NK-92 treated with Interleukin-12 subunit alpha and Interleukin-12 subunit beta, amount 100 ng/mL, for 24 hours (cell line): ENCODE measurements around the gene CLCNKB.
"Not testable (repeated sequence)": the region's sequence is repeated elsewhere in the genome, so short reads cannot be mapped to it uniquely, and the experiment has no call there.

ENCODE experiments used
- DNase-seq: peaks from one replicate; lab custom pipeline; 2025; lab: John Stamatoyannopoulos, UW

The CLCNKB gene

DNA sequence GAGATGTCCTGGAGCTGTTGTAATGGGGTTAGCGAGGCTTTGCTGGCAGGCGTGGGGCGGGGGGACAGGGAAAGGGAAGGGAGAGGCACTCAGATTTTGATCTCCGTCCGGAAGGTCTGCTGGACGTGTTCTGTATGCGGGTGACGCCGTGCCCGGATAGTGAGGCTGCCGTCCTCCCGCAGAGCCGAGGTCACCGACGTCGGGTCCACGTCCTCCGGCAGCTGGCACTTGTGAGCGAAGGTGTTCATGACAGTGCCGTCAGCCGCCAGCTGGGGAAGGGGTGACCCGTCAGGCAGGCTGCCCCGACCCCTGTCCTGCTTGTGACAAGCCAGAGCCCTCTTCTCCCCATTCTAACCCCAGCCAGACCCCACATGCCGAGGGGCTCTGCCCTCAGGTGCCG is 28.1 kb upstream of the CLCNKB start:
- DNase-seq, result no peak

DNA sequence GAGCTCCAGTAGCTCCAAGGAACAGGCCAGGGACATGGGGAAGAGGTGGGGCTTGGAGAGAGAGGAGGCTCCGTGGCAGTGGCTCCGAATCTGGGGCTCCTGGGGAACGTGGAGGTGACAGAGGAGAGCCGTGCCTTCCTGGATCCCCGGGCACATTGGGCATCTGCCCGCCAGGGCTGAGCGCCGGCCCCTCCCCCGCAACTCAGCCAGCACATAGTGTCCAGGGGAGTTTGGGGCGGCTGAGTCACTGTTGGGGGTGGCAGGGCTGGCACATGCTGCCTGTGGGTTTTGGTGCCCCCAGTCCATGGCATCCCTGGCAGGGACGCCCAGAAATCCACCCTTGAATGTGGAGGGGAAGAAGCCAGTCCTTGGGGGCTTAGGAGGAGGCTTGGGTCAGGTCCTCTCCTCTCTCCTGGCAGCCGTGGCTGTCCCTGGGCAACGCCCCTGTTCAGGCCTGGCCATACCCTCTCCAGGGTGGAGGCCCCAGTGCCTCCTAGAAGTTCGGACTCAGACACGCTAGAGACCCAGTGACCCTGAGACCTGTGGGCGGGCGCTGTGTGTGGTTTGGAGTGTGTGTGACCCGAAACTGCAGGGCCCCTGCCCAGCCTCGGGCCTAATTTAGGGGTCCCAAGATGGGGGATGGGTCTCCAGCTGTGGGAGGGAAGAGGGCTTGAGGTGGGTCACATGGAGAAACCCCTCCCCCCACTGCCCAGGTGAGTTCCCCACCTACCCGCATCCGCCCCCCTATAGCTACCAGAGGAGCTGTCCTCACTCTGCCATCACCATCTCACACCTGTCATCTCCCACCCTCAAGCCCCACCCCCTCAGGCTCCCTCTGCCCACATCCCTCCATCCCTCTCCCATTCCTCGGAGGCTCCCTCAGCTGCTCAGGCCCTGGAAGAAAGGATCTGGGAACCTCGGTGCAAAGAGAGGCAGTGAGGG is 27.4 kb upstream of the CLCNKB start:
- DNase-seq, result no peak

DNA sequence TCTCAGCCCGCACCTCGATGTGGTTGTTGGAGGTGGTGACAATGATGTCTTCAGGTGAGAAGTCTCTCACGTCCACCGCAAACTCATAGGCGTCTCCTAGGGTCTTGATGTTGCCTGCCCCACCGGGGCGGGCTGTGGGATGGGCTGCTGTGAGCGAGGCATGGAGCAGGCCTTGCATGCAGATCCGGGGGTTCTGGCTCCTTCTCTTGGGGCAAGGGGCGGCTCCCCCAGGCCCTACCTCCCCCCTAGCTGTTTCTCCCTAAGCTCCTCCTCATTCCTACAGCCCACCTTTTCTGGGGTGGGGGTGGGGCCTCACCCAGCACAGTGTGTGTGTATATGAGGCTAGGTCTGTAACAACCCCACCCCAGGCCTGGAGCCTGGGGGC is 26.5 kb upstream of the CLCNKB start:
- no peak for DNase-seq

DNA sequence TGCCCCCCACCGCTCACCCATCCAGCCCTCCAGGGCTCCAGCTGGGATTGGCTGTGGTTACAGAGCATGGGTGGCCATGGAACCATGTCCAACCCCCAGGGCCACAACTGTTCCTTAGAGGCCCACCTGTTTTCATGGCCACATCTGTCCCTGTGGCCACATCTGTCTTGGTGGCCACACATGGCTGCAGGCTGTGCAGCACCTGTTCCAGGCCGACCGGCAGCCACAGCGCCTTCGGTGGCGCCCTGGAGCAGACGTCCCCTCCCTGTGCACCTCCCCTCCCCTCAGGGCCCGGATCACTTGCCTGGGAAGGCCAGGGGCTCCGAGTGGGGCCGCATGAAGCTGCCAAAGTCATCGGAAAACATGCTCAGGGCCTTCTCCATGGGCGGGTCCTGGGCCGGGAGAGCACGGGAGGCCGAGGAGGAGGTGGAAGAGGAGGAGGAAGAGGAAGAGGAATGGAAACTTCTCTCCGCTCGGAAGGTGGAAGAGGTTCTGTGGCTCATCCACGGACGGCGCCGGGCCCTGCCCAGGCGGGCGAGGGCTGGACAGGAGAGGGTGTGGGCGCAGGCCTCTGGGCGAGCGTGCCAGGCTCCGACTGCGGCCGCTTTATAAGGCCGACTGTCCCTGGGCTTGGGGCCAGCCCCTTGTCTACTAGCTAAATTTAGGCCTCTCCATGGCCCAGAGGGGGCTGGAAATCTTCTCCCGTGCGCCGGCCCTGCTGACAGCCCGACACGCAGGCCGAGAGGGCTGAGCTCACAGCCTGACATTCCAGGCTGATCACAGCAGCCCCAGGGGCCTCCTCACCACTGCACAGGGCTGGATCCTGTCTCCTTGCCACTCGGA is 25.9 kb upstream of the CLCNKB start, which contains the start of gene HSPB7:
TSS of gene HSPB7 (minus strand) at position 583 of the 843 bp plus-strand sequence. CDS start at position 503, 80 bp downstream.
- no peak for DNase-seq

- DNase-seq, result no peak
Measured at GRCh38 chr1:16018308-16018707, 25.3 kb upstream of the CLCNKB start.

DNA sequence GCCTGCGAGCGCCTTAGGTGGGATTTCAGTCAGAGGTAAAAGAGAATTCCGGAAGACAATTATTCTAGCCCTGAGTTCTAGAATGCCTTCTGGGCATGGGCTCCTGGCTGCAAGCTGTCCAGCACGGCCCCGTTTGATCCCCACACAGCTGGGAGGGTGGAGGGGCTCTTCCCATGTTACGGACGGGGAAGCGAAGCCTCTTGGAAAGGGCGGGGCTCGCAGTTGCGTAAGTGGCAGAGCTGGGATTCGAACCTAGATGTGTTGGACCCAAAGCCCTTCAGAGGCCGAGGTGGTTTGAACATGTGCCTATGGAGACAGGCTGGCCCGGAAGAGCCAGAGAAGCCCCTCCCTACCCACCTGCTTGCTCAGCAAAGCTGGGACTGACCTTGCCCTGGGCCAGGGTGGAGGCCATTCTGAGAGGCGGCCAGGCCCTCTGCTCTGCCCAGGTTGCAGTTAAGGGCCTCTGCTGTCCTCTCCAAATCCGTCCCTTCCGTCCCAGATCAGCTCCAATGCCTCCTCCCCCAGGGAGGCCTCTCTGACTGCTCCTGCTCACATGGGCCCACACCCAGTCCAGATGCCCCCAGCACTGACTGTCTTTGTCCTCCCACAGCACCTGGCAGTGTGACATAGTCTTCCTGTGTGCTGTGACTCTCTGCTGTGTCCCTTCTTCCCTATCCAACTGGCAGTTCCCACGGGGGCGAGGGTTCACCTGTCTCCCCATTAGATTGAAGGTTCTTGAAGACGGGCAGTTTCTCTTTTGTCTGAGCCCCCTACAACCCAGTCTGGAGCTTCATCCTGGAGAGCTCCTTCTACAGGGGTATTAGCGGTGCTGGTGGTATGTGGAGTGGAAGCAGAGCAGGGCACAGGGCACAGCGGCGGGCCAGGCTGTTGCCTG is 24.6 kb upstream of the CLCNKB start:
- DNase-seq, result no peak

GRCh38 chr1:16019644-16020277 is 23.8 kb upstream of the CLCNKB start:
- DNase-seq, result no peak

GRCh38 chr1:16020325-16020724 is 23.3 kb upstream of the CLCNKB start:
- no peak for DNase-seq

DNA sequence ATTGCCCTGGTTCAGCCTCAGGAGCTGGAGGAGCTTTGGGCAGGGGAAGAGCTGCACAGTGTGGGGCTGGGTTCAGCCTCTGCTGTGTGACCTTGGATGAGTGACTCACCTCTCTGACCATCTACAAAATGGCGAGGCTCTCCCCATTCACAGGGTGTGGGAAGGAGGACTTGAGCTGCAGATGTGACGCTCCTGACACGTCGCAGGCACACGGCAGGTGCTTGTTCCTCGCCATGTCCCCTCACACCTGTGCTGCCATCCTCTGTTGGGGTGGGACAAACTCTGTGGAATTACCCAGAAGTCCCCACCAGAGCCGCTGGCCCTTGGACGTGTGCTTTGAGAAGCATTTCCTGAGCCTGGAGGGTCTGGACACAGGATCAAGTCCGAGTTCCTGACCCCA is 22.7 kb upstream of the CLCNKB start:
- not testable (repeated sequence) for DNase-seq

DNA sequence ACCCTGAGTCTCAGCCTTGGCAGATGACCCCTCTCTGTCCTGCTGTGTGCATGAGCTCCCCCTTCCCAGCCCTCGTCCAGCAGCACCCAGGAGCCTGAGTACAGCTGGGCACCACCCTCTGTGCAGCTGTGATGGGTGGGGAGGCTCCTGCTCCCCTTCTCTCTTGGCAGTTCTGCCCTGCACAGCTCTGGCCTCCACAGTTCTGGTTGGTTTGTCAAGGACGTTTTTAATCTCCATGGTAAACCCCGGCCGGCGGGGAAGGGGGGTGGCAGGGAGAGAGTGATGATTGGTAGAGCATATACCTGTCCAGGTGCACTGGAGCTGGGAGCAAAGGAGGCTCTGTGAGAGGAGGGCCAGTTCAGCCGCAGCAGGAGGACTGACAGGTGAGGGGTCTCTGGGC is 21.9 kb upstream of the CLCNKB start, which contains the start of gene CLCNKA:
TSS of gene CLCNKA (plus strand) at position 356 of the 400 bp plus-strand sequence. CDS start 584 bp downstream, outside the sequence.
- DNase-seq, result no peak

GRCh38 chr1:16022393-16022792 is 21.2 kb upstream of the CLCNKB start:
- DNase-seq, result no peak

DNA sequence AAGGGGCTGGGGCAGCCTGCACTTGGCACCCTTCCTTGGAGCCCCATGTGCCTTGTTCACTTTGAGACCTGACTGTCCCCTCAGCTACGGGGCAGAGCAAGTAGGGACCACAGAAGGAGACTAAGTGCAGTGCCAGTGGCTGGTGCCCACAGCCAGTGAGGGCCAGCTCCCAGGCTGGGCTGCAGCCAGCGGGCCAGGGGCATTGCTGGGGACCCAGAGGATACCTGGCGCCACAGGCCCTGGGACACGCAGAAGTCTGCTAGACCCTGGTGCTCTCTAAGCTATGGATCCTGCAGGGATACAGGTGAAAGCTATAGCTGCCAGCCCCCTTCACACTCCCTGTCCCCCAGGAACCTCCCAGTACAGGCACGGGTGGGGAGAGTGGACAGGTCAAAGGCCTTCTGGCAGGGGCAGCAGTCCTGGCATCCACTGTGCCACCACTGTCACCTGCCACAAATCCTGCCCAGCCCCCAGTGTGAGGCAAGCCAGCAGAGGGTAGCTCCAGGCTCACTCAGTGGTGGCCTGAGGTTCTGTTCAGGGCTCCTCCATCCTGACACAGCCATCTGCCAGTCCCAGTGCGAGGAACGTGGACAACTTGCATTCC is 20.4 kb upstream of the CLCNKB start:
- no peak for DNase-seq

- DNase-seq, result not testable (repeated sequence)
Measured at GRCh38 chr1:16026302-16026701, 17.3 kb upstream of the CLCNKB start.

- DNase-seq, result no peak
Measured at GRCh38 chr1:16026723-16027484, 16.7 kb upstream of the CLCNKB start.

- DNase-seq, result no peak
Measured at GRCh38 chr1:16028237-16029002, 15.2 kb upstream of the CLCNKB start.

DNA sequence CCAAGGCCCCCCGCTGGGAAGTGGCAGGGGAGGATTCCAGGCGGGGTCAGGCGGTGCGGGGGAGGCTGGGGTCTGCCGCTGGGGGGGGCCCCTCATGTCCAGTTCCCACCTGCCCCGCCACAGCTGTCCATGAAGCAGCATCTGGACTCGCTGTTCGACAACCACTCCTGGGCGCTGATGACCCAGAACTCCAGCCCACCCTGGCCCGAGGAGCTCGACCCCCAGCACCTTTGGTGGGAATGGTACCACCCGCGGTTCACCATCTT is 14.6 kb upstream of the CLCNKB start:
- DNase-seq, result not testable (repeated sequence)

- no peak for DNase-seq
Measured at GRCh38 chr1:16029288-16029687, 14.3 kb upstream of the CLCNKB start.

DNA sequence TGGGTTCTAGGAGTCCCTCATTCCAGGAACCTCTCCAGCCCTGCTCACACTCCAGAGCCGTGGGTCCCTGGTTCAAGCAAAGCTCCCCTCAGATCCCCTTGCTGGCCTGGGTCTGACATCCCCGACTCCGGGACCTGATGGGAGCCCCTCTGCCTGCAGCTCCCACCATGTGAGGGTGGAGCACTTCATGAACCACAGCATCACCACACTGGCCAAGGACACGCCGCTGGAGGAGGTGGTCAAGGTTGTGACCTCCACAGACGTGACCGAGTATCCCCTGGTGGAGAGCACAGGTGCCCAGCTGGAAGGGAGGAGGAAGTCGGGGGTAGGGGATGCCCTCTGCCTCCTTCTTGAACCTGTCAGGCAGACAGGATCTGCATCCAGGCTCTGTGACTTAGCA is 12.0 kb upstream of the CLCNKB start:
- no peak for DNase-seq

GRCh38 chr1:16032388-16033102 is 11.0 kb upstream of the CLCNKB start:
- DNase-seq, result peak; percentile 37
